ENCODE data around the gene AGFG2. TPM values are rescaled to one million over a fixed set of nuclear protein-coding genes. Genes with fewer than 3 reads are reported as not detected.
A peak's percentile ranks its signal among the peaks of the same experiment; 100 is the strongest.

The AGFG2 gene
- total and polyA plus RNA-seq, 2 of the 13 experiments (the other 11 are each of a cell fraction or from before 2014, with no cell fraction given) = 125 to 132 TPM

DNA sequence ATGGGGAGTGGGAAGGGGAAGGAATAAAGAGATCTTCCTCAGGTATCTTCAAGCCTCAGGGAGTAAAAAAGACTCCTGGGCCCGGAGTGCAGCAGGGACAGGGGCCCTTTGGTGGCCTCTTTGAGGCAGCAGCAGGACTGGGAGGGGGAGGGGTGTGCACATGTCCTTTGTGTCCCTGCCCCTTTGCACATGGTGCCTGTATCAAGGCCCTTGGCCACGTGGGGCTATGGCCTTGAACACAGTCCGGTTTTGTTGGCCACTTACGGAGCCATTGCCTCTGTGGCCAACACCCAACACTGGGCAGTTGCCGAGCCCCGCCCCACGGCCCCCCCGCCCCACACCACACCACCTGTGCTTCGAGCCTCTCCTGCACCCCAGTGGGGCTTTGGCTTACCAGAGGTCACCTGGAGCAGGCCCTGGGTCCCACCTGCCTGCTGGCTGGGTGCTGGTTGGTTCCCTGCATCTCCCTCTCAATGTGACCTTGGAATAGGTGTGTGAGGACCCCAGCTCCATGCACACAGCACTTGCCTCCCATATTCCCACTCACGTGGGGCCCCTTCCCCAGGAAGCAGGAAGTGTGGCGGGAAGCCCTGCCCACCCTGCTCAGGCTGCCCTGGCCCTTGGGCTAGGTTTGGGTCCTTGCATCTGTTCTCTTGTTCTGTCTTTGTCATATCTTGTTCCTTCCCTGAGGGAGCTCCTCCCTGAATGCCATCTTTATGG lies 29.3 kb downstream of the AGFG2 start (continued):
- 0 out of 2 replicates have a peak, but pooled peaks have one; percentile 6 for TF ChIP-seq ZBTB42 (CRISPR knock-in tag; IDR thresholded peaks at IDR 0.05)
- peak; percentile 83 for TF ChIP-seq RARA (CRISPR knock-in tag; IDR thresholded peaks at IDR 0.05)
- TF ChIP-seq AHR (CRISPR knock-in tag; IDR thresholded peaks at IDR 0.05) = 0 out of 2 replicates have a peak, but pooled peaks have one; percentile 34
- TF ChIP-seq NFKBIZ (CRISPR knock-in tag; IDR thresholded peaks at IDR 0.05) = no peak
- no peak for TF ChIP-seq ZNF30 (CRISPR knock-in tag; IDR thresholded peaks at IDR 0.05)
- peak; percentile 95 for TF ChIP-seq TARDBP (CRISPR knock-in tag; IDR thresholded peaks at IDR 0.05)
- TF ChIP-seq, protein P1, sequence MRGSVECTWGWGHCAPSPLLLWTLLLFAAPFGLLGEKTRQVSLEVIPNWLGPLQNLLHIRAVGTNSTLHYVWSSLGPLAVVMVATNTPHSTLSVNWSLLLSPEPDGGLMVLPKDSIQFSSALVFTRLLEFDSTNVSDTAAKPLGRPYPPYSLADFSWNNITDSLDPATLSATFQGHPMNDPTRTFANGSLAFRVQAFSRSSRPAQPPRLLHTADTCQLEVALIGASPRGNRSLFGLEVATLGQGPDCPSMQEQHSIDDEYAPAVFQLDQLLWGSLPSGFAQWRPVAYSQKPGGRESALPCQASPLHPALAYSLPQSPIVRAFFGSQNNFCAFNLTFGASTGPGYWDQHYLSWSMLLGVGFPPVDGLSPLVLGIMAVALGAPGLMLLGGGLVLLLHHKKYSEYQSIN (CRISPR knock-in tag; IDR thresholded peaks at IDR 0.05; ENCODE audit: borderline replicate concordance) = no peak
- TF ChIP-seq, protein P2, sequence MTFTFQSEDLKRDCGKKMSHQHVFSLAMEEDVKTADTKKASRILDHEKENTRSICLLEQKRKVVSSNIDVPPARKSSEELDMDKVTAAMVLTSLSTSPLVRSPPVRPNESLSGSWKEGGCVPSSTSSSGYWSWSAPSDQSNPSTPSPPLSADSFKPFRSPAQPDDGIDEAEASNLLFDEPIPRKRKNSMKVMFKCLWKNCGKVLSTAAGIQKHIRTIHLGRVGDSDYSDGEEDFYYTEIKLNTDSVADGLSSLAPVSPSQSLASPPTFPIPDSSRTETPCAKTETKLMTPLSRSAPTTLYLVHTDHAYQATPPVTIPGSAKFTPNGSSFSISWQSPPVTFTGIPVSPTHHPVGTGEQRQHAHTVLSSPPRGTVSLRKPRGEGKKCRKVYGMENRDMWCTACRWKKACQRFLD (CRISPR knock-in tag; IDR thresholded peaks at IDR 0.05; ENCODE audit: borderline replicate concordance) = 0 out of 2 replicates have a peak, but pooled peaks have one; percentile 15
- TF ChIP-seq ZNF263 (CRISPR knock-in tag; IDR thresholded peaks at IDR 0.05) = peak; percentile 53
- no peak for TF ChIP-seq GLI4 (CRISPR knock-in tag; IDR thresholded peaks at IDR 0.05; ENCODE audit: borderline replicate concordance)
- TF ChIP-seq, protein P3, sequence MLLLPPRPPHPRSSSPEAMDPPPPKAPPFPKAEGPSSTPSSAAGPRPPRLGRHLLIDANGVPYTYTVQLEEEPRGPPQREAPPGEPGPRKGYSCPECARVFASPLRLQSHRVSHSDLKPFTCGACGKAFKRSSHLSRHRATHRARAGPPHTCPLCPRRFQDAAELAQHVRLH (CRISPR knock-in tag; IDR thresholded peaks at IDR 0.05; ENCODE audit: borderline replicate concordance, low read depth) = peak; percentile 63
- TF ChIP-seq, protein P4, sequence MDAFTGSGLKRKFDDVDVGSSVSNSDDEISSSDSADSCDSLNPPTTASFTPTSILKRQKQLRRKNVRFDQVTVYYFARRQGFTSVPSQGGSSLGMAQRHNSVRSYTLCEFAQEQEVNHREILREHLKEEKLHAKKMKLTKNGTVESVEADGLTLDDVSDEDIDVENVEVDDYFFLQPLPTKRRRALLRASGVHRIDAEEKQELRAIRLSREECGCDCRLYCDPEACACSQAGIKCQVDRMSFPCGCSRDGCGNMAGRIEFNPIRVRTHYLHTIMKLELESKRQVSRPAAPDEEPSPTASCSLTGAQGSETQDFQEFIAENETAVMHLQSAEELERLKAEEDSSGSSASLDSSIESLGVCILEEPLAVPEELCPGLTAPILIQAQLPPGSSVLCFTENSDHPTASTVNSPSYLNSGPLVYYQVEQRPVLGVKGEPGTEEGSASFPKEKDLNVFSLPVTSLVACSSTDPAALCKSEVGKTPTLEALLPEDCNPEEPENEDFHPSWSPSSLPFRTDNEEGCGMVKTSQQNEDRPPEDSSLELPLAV (CRISPR knock-in tag; conservative IDR thresholded peaks at IDR 0.05; ENCODE audit: low read depth) = peak; percentile 46; the same call in 1 of the 2 replicates
- no peak for TF ChIP-seq TP53 (CRISPR knock-in tag; conservative IDR thresholded peaks at IDR 0.05)
- no peak for TF ChIP-seq NR2F2 (IDR thresholded peaks at IDR 0.05; ENCODE audit: borderline replicate concordance, low read depth)
- TF ChIP-seq HNRNPUL1 (IDR thresholded peaks at IDR 0.05; ENCODE audit: low read depth, low read length) = no peak
- TF ChIP-seq, protein P5, sequence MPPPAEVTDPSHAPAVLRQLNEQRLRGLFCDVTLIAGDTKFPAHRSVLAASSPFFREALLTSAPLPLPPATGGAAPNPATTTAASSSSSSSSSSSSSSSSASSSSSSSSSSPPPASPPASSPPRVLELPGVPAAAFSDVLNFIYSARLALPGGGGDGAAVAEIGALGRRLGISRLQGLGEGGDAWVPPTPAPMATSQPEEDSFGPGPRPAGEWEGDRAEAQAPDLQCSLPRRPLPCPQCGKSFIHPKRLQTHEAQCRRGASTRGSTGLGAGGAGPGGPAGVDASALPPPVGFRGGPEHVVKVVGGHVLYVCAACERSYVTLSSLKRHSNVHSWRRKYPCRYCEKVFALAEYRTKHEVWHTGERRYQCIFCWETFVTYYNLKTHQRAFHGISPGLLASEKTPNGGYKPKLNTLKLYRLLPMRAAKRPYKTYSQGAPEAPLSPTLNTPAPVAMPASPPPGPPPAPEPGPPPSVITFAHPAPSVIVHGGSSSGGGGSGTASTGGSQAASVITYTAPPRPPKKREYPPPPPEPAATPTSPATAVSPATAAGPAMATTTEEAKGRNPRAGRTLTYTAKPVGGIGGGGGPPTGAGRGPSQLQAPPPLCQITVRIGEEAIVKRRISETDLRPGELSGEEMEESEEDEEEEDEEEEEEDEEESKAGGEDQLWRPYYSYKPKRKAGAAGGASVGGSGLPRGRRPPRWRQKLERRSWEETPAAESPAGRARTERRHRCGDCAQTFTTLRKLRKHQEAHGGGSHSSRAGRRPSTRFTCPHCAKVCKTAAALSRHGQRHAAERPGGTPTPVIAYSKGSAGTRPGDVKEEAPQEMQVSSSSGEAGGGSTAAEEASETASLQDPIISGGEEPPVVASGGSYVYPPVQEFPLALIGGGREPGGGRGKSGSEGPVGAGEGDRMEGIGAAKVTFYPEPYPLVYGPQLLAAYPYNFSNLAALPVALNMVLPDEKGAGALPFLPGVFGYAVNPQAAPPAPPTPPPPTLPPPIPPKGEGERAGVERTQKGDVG (CRISPR knock-in tag; IDR thresholded peaks at IDR 0.05; ENCODE audit: borderline replicate concordance) = no peak
- no peak for TF ChIP-seq NFE2 (CRISPR knock-in tag; IDR thresholded peaks at IDR 0.05)
- TF ChIP-seq RFX5 (IDR thresholded peaks at IDR 0.05; ENCODE audit: low read depth, low read length) = no peak
- no peak for TF ChIP-seq SMAD9 (CRISPR knock-in tag; IDR thresholded peaks at IDR 0.05)
- TF ChIP-seq, protein P6, sequence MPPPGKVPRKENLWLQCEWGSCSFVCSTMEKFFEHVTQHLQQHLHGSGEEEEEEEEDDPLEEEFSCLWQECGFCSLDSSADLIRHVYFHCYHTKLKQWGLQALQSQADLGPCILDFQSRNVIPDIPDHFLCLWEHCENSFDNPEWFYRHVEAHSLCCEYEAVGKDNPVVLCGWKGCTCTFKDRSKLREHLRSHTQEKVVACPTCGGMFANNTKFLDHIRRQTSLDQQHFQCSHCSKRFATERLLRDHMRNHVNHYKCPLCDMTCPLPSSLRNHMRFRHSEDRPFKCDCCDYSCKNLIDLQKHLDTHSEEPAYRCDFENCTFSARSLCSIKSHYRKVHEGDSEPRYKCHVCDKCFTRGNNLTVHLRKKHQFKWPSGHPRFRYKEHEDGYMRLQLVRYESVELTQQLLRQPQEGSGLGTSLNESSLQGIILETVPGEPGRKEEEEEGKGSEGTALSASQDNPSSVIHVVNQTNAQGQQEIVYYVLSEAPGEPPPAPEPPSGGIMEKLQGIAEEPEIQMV (CRISPR knock-in tag; IDR thresholded peaks at IDR 0.05; ENCODE audit: low read depth) = no peak
